Measurements from ENCODE around the gene LRRN3. TPM values are rescaled to one million over a fixed set of nuclear protein-coding genes. Genes with fewer than 3 reads are reported as not detected.

Gene LRRN3
- 100 to 1,000 TPM in 1 of 5 donors, 10 to 100 TPM in 4; 18.5 to 106 (median 52.3) TPM for total RNA-seq
- 31.6 TPM for total RNA-seq (2013)
- 12.7 to 363 (median 65.0) reads per million in 29 experiments for total RNA-seq

GRCh38 chr7:111090846-111091245, at the start of gene LRRN3:
TSS of gene LRRN3 (plus strand) at chr7:111091127. CDS start at chr7:111122773, 31,646 bp downstream.
- Histone ChIP-seq H3K27ac (ENCODE audit: low read length) (peak within 1 kb of the TSS; percentile 13), H3K36me3 (ENCODE audit: control insufficient read depth in 2 of 2, extremely low read depth in 1 of 2, insufficient read depth in 1 of 2, low read length in 1 of 2) (no peaks in the 10 kb centered on the region), H3K4me3 (ENCODE audit: control insufficient read depth in 1 of 2, extremely low read depth in 1 of 2, low read length in 1 of 2) (peak within 1 kb of the TSS; percentile 50 to 91), H3K9me3 (no peaks in the 10 kb centered on the region), H3K27me3 (replicated peaks in 1 of 2; ENCODE audit: control insufficient read depth in 2 of 2, extremely low read depth in 1 of 2, insufficient read depth in 2 of 2, low read length in 1 of 2) (peaks cover 0 to 3% of the 10 kb centered on the region in 2 experiments), H3K4me1 (ENCODE audit: control insufficient read depth in 1 of 2, extremely low read depth in 1 of 2, insufficient read depth in 2 of 2, low read length in 2 of 2) (peaks cover 3 to 36% of the 10 kb centered on the region in 2 experiments)
- POLR2A ChIA-PET, result no interaction called here
- Mint-ChIP-seq H3K27ac (peak within 1 kb of the TSS; percentile 95), H3K4me1 (peaks cover 46 to 58% (median 46%) of the 10 kb centered on the region in 3 donors), H3K9me3 (no peaks in the 10 kb centered on the region), H3K36me3 (peaks cover 4% of the 10 kb centered on the region), H3K27me3 (no peaks in the 10 kb centered on the region), H3K4me3 (peak within 1 kb of the TSS; percentile 89 to 96 (median 95))
- ATAC-seq (replicated peaks in 1 of 4) (peak; percentile 73 to 85 (median 82)), DNase-seq (peak in 26 of 35 experiments; percentile 3 to 62 (median 17))
- CTCF ChIA-PET, result interaction anchor here (0.6 to 2.1 kb wide), 6 partner anchors 7 to 114 kb away, joined by 3 to 12 read pairs (median 4); no protein-coding TSS in a partner anchor
- 81% methylated on average over 2 of the region's 6 CpGs for WGBS (ENCODE audit: insufficient coverage)

- Histone ChIP-seq H3K27ac (ENCODE audit: low read length) (no peak overlapping the region), H3K9me3 (no peaks in the 10 kb centered on the region), H3K27me3 (replicated peaks in 1 of 2; ENCODE audit: control insufficient read depth in 2 of 2, extremely low read depth in 1 of 2, insufficient read depth in 2 of 2, low read length in 1 of 2) (no peaks in the 10 kb centered on the region), H3K4me3 (ENCODE audit: control insufficient read depth in 1 of 2, extremely low read depth in 1 of 2, low read length in 1 of 2) (no peak overlapping the region), H3K4me1 (ENCODE audit: control insufficient read depth in 1 of 2, extremely low read depth in 1 of 2, insufficient read depth in 2 of 2, low read length in 2 of 2) (peaks cover 0 to 6% of the 10 kb centered on the region in 2 experiments), H3K36me3 (ENCODE audit: control insufficient read depth in 2 of 2, extremely low read depth in 1 of 2, insufficient read depth in 1 of 2, low read length in 1 of 2) (no peaks in the 10 kb centered on the region)
- Mint-ChIP-seq H3K9me3 (no peaks in the 10 kb centered on the region), H3K27ac (peak overlapping the region; percentile 19 to 73), H3K4me3 (peak overlapping the region in 2 of 3 donors; percentile 1 to 37), H3K27me3 (no peaks in the 10 kb centered on the region), H3K36me3 (no peaks in the 10 kb centered on the region), H3K4me1 (peaks cover 14 to 22% (median 16%) of the 10 kb centered on the region in 3 donors)
- WGBS (ENCODE audit: insufficient coverage), result no CpG with 5 or more reads among the region's 2 CpGs
- ChIA-PET CTCF (interaction anchor here in 1 of 2 donors (1.1 kb wide), 1 partner anchor 28 kb away, joined by 4 read pairs; no protein-coding TSS in a partner anchor), POLR2A (interaction anchor here in 1 of 2 donors (0.7 kb wide), 1 partner anchor 259 kb away, joined by 3 read pairs; no protein-coding TSS in a partner anchor)
- no peak for DNase-seq
- ATAC-seq (replicated peaks in 1 of 4), result peak; percentile 45 to 72 (median 57)
Measured at GRCh38 chr7:111041577-111041976, 49.4 kb upstream of the LRRN3 start.

- no peak for ATAC-seq (replicated peaks in 1 of 4)
- no peaks in the 10 kb centered on the region for H3K36me3 Mint-ChIP-seq
Measured at GRCh38 chr7:111042842-111043241, 48.1 kb upstream of the LRRN3 start.

GRCh38 chr7:111043561-111043960, 47.4 kb upstream of the LRRN3 start:
- DNase-seq (no peak), ATAC-seq (replicated peaks in 1 of 4) (no peak)
- Histone ChIP-seq H3K9me3 (no peaks in the 10 kb centered on the region), H3K27me3 (replicated peaks in 1 of 2; ENCODE audit: control insufficient read depth in 2 of 2, extremely low read depth in 1 of 2, insufficient read depth in 2 of 2, low read length in 1 of 2) (no peaks in the 10 kb centered on the region), H3K36me3 (ENCODE audit: control insufficient read depth in 2 of 2, extremely low read depth in 1 of 2, insufficient read depth in 1 of 2, low read length in 1 of 2) (no peaks in the 10 kb centered on the region), H3K4me3 (ENCODE audit: control insufficient read depth in 1 of 2, extremely low read depth in 1 of 2, low read length in 1 of 2) (no peak overlapping the region), H3K4me1 (ENCODE audit: control insufficient read depth in 1 of 2, extremely low read depth in 1 of 2, insufficient read depth in 2 of 2, low read length in 2 of 2) (peaks cover 0 to 6% of the 10 kb centered on the region in 2 experiments), H3K27ac (ENCODE audit: low read length) (no peak overlapping the region)
- Mint-ChIP-seq H3K9me3 (no peaks in the 10 kb centered on the region), H3K4me1 (peaks cover 6 to 12% (median 10%) of the 10 kb centered on the region in 3 donors), H3K27ac (peak overlapping the region in 1 of 2 donors; percentile 19), H3K36me3 (no peaks in the 10 kb centered on the region), H3K27me3 (no peaks in the 10 kb centered on the region), H3K4me3 (no peak overlapping the region)
- no CpG with 5 or more reads among the region's 1 CpG for WGBS (ENCODE audit: insufficient coverage)
- ChIA-PET POLR2A (interaction anchor here in 1 of 2 donors (1.0 kb wide), 1 partner anchor 9 kb away, joined by 3 read pairs; no protein-coding TSS in a partner anchor), CTCF (no interaction called here)

More at GRCh38 chr7:111042842-111043241, 48.1 kb upstream of the LRRN3 start:
- no peaks in the 10 kb centered on the region for H3K27me3 Mint-ChIP-seq
- Histone ChIP-seq H3K9me3 (no peaks in the 10 kb centered on the region), H3K27me3 (replicated peaks in 1 of 2; ENCODE audit: control insufficient read depth in 2 of 2, extremely low read depth in 1 of 2, insufficient read depth in 2 of 2, low read length in 1 of 2) (no peaks in the 10 kb centered on the region), H3K4me3 (ENCODE audit: control insufficient read depth in 1 of 2, extremely low read depth in 1 of 2, low read length in 1 of 2) (no peak overlapping the region), H3K27ac (ENCODE audit: low read length) (no peak overlapping the region), H3K36me3 (ENCODE audit: control insufficient read depth in 2 of 2, extremely low read depth in 1 of 2, insufficient read depth in 1 of 2, low read length in 1 of 2) (no peaks in the 10 kb centered on the region), H3K4me1 (ENCODE audit: control insufficient read depth in 1 of 2, extremely low read depth in 1 of 2, insufficient read depth in 2 of 2, low read length in 2 of 2) (peaks cover 0 to 6% of the 10 kb centered on the region in 2 experiments)
- no CpG with 5 or more reads among the region's 2 CpGs for WGBS (ENCODE audit: insufficient coverage)
- DNase-seq, result no peak
- CTCF ChIA-PET, result no interaction called here
- POLR2A ChIA-PET, result interaction anchor here in 1 of 2 donors (1.0 kb wide), 1 partner anchor 10 kb away, joined by 3 read pairs; no protein-coding TSS in a partner anchor
- H3K4me1 Mint-ChIP-seq, result peaks cover 12 to 17% (median 15%) of the 10 kb centered on the region in 3 donors
- H3K4me3 Mint-ChIP-seq, result no peak overlapping the region
- no peaks in the 10 kb centered on the region for H3K9me3 Mint-ChIP-seq
- no peak overlapping the region for H3K27ac Mint-ChIP-seq

GRCh38 chr7:111045449-111045848, 45.5 kb upstream of the LRRN3 start:
- H3K27me3 ChIP-seq (replicated peaks in 1 of 2; ENCODE audit: control insufficient read depth in 2 of 2, extremely low read depth in 1 of 2, insufficient read depth in 2 of 2, low read length in 1 of 2), result no peaks in the 10 kb centered on the region
- H3K9me3 ChIP-seq, result no peaks in the 10 kb centered on the region
- Mint-ChIP-seq H3K4me1 (peaks cover 6 to 12% (median 10%) of the 10 kb centered on the region in 3 donors), H3K36me3 (no peaks in the 10 kb centered on the region), H3K27me3 (no peaks in the 10 kb centered on the region), H3K4me3 (no peak overlapping the region), H3K9me3 (no peaks in the 10 kb centered on the region), H3K27ac (no peak overlapping the region)
- H3K4me1 ChIP-seq (ENCODE audit: control insufficient read depth in 1 of 2, extremely low read depth in 1 of 2, insufficient read depth in 2 of 2, low read length in 2 of 2), result peaks cover 0 to 6% of the 10 kb centered on the region in 2 experiments
- H3K27ac ChIP-seq (ENCODE audit: low read length), result no peak overlapping the region
- H3K4me3 ChIP-seq (ENCODE audit: control insufficient read depth in 1 of 2, extremely low read depth in 1 of 2, low read length in 1 of 2), result no peak overlapping the region
- H3K36me3 ChIP-seq (ENCODE audit: control insufficient read depth in 2 of 2, extremely low read depth in 1 of 2, insufficient read depth in 1 of 2, low read length in 1 of 2), result no peaks in the 10 kb centered on the region
- POLR2A ChIA-PET, result no interaction called here
- CTCF ChIA-PET, result no interaction called here
- no peak for DNase-seq
- ATAC-seq (replicated peaks in 1 of 4), result no peak

GRCh38 chr7:111047595-111047994, 43.3 kb upstream of the LRRN3 start:
- Mint-ChIP-seq H3K9me3 (no peaks in the 10 kb centered on the region), H3K36me3 (no peaks in the 10 kb centered on the region), H3K4me3 (no peak overlapping the region), H3K27me3 (no peaks in the 10 kb centered on the region), H3K4me1 (peaks cover 1 to 11% (median 9%) of the 10 kb centered on the region in 3 donors), H3K27ac (no peak overlapping the region)
- Histone ChIP-seq H3K4me3 (ENCODE audit: control insufficient read depth in 1 of 2, extremely low read depth in 1 of 2, low read length in 1 of 2) (no peak overlapping the region), H3K27ac (ENCODE audit: low read length) (no peak overlapping the region), H3K36me3 (ENCODE audit: control insufficient read depth in 2 of 2, extremely low read depth in 1 of 2, insufficient read depth in 1 of 2, low read length in 1 of 2) (no peaks in the 10 kb centered on the region), H3K9me3 (no peaks in the 10 kb centered on the region), H3K27me3 (replicated peaks in 1 of 2; ENCODE audit: control insufficient read depth in 2 of 2, extremely low read depth in 1 of 2, insufficient read depth in 2 of 2, low read length in 1 of 2) (no peaks in the 10 kb centered on the region), H3K4me1 (ENCODE audit: control insufficient read depth in 1 of 2, extremely low read depth in 1 of 2, insufficient read depth in 2 of 2, low read length in 2 of 2) (peaks cover 0 to 2% of the 10 kb centered on the region in 2 experiments)
- DNase-seq (no peak), ATAC-seq (replicated peaks in 1 of 4) (no peak)
- POLR2A ChIA-PET, result interaction anchor here in 1 of 2 donors (0.8 kb wide), 1 partner anchor 79 kb away, joined by 3 read pairs; no protein-coding TSS in a partner anchor
- CTCF ChIA-PET, result no interaction called here
- WGBS (ENCODE audit: insufficient coverage), result 89% methylated on average over 2 of the region's 4 CpGs
